GM18526 (cell line): ENCODE results near the gene C1QTNF8.

ENCODE experiments used
- POLR2A ChIP-seq: IDR thresholded peaks from 3 replicates; pipeline ENCODE4 v1.6.1; 2011; ENCODE audit not compliant: insufficient read length; ENCODE audit errors: extremely low read depth

Gene C1QTNF8

DNA sequence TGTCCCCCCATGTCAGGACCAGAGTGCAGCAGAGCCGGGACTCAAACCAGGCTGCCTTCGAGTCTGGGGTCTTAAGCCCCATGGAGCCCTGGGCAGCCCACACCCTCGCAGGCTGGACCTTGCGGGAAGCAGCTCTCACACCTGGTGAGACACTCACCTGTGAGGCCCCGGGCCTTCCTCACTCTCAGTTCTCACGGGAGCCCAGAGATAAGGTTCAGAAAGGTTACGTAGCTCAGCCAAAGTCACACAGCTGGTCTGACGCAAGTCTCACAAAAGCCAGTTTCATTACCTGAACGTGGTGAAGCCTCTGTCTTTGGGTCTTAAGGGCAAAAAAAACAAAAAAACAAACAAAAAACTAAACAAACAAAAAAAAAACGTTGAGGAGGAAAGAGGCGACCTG, 56.3 kb downstream of the C1QTNF8 start:
- TF ChIP-seq POLR2A: no peak

DNA sequence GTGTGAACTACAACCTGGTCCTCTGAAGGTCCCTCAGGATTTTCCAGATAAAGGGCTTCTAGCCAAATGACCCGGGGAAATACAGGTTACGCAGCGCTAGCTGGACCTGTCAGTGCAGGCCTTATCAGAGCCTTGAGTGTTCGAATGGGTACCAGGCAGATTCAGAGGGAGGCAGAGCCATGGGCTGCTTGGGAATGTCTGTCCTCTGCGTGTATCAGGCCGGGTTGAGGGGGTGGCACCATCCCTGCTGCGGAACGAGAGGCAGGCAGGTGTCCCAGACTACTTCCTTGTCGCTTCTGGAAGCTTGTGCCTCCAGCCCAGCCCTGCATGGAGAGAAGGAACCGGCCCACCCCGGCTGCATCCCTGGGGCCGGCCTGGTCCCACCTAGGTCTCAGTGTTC, 57.1 kb downstream of the C1QTNF8 start:
- TF ChIP-seq POLR2A: no peak
